A673 (cell line): ENCODE data around the gene ZNF189. TPM values are rescaled to one million over a fixed set of nuclear protein-coding genes. Genes with fewer than 3 reads are reported as not detected.

Source experiments
- BruUV-seq: library from RNA; stranded (reverse); fragments of 400-500 nt; replicated peaks from 2 replicates; lab custom pipeline; 2021; lab: Mats Ljungman, UMichigan
- CTCF ChIA-PET: fragments of 300-600 bp; sonication (Branson Sonifier 250); formaldehyde crosslinking; loops from one replicate; lab custom pipeline; 2022; ENCODE audit warnings: antibody characterized with exemption; lab: Charles Lee
- POLR2A ChIA-PET: fragments of 300-600 bp; sonication (Branson Sonifier 250); formaldehyde crosslinking; loops from one replicate; lab custom pipeline; 2022; ENCODE audit warnings: antibody characterized with exemption; ENCODE audit not compliant: low non-redundant PET; lab: Charles Lee
- DNase-seq: peaks from one replicate; pipeline ENCODE4 v3.0.0-alpha.2; 2015; ENCODE audit warnings: low spot score
- H3K27ac ChIP-seq: fragments of 200-600 bp; sonication (generic); 2 replicates; pipeline ENCODE4 v1.5.1; 2016; ENCODE audit warnings: mixed run types, low read depth, mild to moderate bottlenecking, mixed read lengths, antibody characterized with exemption, low read length; ENCODE audit not compliant: poor library complexity, severe bottlenecking
- H3K27me3 ChIP-seq: fragments of 200-600 bp; sonication (generic); replicated peaks from 2 replicates; pipeline ENCODE4 v1.6.1; 2017; ENCODE audit warnings: mixed run types, low read depth, mild to moderate bottlenecking, mixed read lengths, antibody characterized with exemption, low read length; ENCODE audit not compliant: insufficient read depth, poor library complexity
- H3K36me3 ChIP-seq: fragments of 200-600 bp; sonication (generic); 2 replicates; pipeline ENCODE4 v1.6.1; 2016; ENCODE audit warnings: mixed run types, mild to moderate bottlenecking, mixed read lengths, antibody characterized with exemption, low read length; ENCODE audit not compliant: insufficient read depth, poor library complexity, severe bottlenecking
- H3K4me1 ChIP-seq: fragments of 200-600 bp; sonication (generic); 2 replicates; pipeline ENCODE4 v1.6.1; 2017; ENCODE audit warnings: mixed run types, mild to moderate bottlenecking, mixed read lengths, antibody characterized with exemption, low read length; ENCODE audit not compliant: insufficient read depth, poor library complexity, severe bottlenecking
- H3K4me3 ChIP-seq: fragments of 200-600 bp; sonication (generic); 2 replicates; pipeline ENCODE4 v1.5.1; 2016; ENCODE audit warnings: low read depth, mixed run types, mild to moderate bottlenecking, mixed read lengths, low read length; ENCODE audit not compliant: poor library complexity, severe bottlenecking
- H3K9me3 ChIP-seq: fragments of 200-600 bp; sonication (generic); 2 replicates; pipeline ENCODE4 v1.6.1; 2016; ENCODE audit warnings: mixed run types, low read depth, mild to moderate bottlenecking, mixed read lengths, antibody characterized with exemption, low read length; ENCODE audit not compliant: poor library complexity, severe bottlenecking
- EZH2 ChIP-seq: fragments of 200-600 bp; sonication (generic); IDR thresholded peaks from 2 replicates; pipeline ENCODE4 v1.6.1; 2017; ENCODE audit warnings: borderline replicate concordance, low read depth, mild to moderate bottlenecking, mixed read lengths, antibody characterized with exemption, low read length; ENCODE audit not compliant: poor library complexity, severe bottlenecking
- intact Hi-C: fragments of 100-400 bp; cut with micrococcal nuclease; formaldehyde crosslinking; loops from one replicate; pipeline ENCODE4 v1.10.0; 2022; ENCODE audit not compliant: unreplicated experiment
- total RNA-seq: library from RNA; stranded (reverse); gene quantifications from 2 replicates; pipeline ENCODE4 v1.2.3, GENCODE V29; 2021
- TF ChIP-seq, protein P1 (sequence below): fragments of 300-800, 200-600 bp; sonication (generic); conservative IDR thresholded peaks from 2 replicates; pipeline ENCODE4 v1.5.1; 2017; ENCODE audit warnings: low read depth, mild to moderate bottlenecking, antibody characterized with exemption, low read length, moderate library complexity, mixed read lengths

ZNF189 gene
- total RNA-seq, 1 experiment from 2014 or later = 17.6 TPM

DNA sequence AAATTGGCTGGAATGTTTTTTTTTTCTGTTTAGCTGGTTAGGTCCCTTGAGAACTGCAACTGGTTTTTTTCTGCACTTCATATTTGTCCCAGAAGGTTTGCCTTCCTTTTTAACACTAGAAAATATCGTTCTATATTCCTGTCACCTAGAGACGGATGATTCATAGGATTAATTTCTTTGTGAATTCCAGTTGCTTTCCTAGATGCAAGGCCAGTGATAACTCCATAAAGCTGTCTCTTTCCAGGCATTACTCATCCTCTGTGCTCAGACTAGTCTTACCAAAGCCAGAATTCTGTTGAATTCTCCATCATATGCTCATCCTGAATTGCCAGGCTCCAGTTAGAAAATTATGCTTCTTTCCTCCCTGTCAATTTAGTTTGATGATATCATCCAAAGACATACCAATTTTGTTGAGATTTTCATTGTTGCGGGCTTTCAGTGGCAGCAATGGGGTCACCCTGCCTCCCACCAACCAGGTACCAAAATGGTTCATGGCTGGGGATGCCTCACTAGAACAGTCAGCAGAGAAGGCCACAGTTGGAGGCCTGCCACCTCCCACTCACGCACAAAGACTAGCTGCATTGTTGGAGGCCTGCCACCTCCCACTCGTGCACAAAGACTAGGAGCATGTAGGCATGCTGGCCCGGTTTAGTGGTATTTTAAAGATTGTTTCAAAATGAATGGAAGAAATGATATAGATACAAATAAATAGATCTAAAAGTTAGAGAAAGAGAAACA, 22.4 kb upstream of the ZNF189 start:
- TF ChIP-seq, protein P1, sequence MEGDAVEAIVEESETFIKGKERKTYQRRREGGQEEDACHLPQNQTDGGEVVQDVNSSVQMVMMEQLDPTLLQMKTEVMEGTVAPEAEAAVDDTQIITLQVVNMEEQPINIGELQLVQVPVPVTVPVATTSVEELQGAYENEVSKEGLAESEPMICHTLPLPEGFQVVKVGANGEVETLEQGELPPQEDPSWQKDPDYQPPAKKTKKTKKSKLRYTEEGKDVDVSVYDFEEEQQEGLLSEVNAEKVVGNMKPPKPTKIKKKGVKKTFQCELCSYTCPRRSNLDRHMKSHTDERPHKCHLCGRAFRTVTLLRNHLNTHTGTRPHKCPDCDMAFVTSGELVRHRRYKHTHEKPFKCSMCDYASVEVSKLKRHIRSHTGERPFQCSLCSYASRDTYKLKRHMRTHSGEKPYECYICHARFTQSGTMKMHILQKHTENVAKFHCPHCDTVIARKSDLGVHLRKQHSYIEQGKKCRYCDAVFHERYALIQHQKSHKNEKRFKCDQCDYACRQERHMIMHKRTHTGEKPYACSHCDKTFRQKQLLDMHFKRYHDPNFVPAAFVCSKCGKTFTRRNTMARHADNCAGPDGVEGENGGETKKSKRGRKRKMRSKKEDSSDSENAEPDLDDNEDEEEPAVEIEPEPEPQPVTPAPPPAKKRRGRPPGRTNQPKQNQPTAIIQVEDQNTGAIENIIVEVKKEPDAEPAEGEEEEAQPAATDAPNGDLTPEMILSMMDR = no peak
- TF ChIP-seq EZH2 = no peak
- Histone ChIP-seq H3K9me3 (no peaks in the 10 kb centered on the region), H3K4me1 (no peaks in the 10 kb centered on the region), H3K4me3 (no peak overlapping the region), H3K27me3 (no peaks in the 10 kb centered on the region), H3K36me3 (no peaks in the 10 kb centered on the region), H3K27ac (no peak overlapping the region)
- intact Hi-C loops = no loop called here
- CTCF ChIA-PET = no interaction called here
- DNase-seq = peak; percentile 36
- BruUV-seq = no TSS peak
- POLR2A ChIA-PET = no interaction called here

- intact Hi-C loops = loop anchor here (10.0 kb wide), 1 partner anchor 665 kb away; no protein-coding TSS in a partner anchor
- Histone ChIP-seq H3K4me1 (no peaks in the 10 kb centered on the region), H3K27ac (no peak overlapping the region), H3K9me3 (no peaks in the 10 kb centered on the region), H3K36me3 (no peaks in the 10 kb centered on the region), H3K27me3 (no peaks in the 10 kb centered on the region), H3K4me3 (no peak overlapping the region)
- no peak for DNase-seq
- TF ChIP-seq, protein P1 = no peak
- no peak for TF ChIP-seq EZH2
- CTCF ChIA-PET = no interaction called here
- BruUV-seq = no TSS peak
- POLR2A ChIA-PET = no interaction called here
Measured at GRCh38 chr9:101380295-101380694, 18.4 kb upstream of the ZNF189 start.

DNA sequence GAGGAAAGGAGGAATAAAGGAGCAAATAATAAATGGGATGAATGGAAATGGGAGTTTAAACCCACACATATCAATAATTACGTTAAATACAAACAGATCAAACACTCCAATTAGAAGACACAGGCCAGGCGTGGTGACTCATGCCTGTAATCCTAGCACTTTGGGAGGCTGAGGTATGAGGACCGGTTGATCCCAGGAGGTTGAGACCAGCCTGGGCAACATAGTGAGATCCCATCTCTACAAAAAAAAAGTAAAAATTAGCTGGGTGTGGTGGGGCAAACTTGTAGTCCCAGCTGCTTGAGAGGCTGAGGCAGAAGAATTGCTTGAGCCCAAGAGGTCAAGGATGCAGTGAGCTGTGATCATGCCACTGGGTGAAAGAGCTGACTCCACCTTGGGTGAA, 17.5 kb upstream of the ZNF189 start:
- H3K9me3 ChIP-seq = no peaks in the 10 kb centered on the region
- BruUV-seq = no TSS peak
- no peak overlapping the region for H3K4me3 ChIP-seq
- no peaks in the 10 kb centered on the region for H3K4me1 ChIP-seq
- no peaks in the 10 kb centered on the region for H3K36me3 ChIP-seq
- H3K27ac ChIP-seq = no peak overlapping the region
- no peaks in the 10 kb centered on the region for H3K27me3 ChIP-seq
- TF ChIP-seq, protein P1 = no peak
- TF ChIP-seq EZH2 = no peak
- CTCF ChIA-PET = interaction anchor here (0.6 kb wide), 1 partner anchor 264 kb away, joined by 4 read pairs; no protein-coding TSS in a partner anchor
- DNase-seq = no peak
- intact Hi-C loops = loop anchor here (10.0 kb wide), 1 partner anchor 666 kb away; no protein-coding TSS in a partner anchor
- POLR2A ChIA-PET = no interaction called here
